GM18502 (cell line): Measurements from ENCODE around the gene CCDC12.

Experiments
- ATAC-seq: cut with Tn5 transposase; IDR thresholded peaks from one replicate; pipeline ENCODE4 v1.9.1; 2021; ENCODE audit warnings: mild to moderate bottlenecking; ENCODE audit not compliant: unreplicated experiment, poor library complexity

Gene CCDC12

DNA sequence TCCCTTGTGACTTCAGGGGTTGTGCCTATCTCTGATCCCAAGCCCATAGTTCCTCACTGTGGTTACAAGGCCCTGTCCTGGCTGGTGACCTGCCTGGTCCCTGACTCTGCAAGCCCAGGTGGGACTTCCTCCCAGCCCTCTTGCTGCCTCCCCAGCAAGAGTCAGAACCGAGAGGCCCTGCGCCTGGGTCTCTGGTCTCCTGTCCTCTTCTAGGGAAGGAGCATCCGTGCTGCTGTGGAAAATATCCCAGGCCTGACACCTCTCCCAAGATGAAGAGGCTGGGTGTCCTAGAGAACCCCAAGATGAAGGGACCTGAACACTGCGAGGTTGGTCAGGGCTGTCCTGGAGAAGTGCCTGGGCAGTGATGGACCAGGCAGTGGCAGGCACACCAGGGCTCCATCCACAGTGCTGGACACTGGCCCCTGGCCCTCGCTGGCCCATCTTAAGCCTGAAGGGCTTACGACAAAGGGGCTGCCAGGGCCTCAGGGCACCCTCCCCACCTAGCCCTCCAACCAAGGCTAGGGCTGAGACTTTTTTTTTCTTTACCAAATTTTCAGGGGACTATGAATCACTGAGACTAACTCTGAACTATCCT is 66.3 kb downstream of the CCDC12 start:
- ATAC-seq = no peak

- no peak for ATAC-seq
Measured at GRCh38 chr3:46909535-46910161, 66.9 kb downstream of the CCDC12 start.

- no peak for ATAC-seq
Measured at GRCh38 chr3:46908986-46909534, 67.5 kb downstream of the CCDC12 start.

GRCh38 chr3:46908294-46908985 is 68.1 kb downstream of the CCDC12 start:
- no peak for ATAC-seq

DNA sequence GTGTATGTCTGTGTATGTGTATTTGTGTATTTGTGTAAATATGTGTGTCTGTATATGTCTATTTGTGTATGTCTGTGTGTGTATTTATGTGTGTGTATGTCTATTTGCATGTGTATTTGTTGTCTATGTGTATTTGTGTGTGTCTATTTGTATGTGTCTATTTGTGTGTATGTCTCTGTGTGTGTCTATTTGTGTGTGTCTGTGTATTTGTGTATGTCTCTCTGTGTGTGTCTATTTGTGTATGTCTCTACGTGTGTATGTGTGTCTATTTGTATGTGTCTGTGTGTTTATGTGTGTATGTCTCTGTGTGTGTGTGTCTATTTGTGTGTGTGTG is 68.6 kb downstream of the CCDC12 start:
- ATAC-seq = no peak

DNA sequence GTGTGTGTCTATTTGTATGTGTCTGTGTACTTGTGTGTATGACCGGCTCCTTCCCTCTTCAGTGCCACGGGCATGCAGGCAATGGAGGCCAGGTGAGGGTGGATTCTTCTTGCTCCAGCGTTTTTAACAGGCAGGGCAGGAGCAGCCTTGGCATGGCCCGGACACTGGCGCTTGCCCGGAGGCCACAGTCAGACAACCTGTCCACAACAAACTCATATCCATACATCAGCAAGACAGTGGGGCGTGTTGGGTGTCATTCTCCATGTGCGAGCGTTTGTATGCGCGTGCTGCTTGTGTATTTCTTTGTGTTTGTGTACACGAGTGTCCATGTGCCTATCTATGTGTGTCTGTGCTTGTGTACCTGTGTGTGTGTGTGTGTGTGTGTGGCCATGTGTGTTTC is 69.3 kb downstream of the CCDC12 start:
- no peak for ATAC-seq

- ATAC-seq = no peak
Measured at GRCh38 chr3:46906471-46907058, 70.0 kb downstream of the CCDC12 start.

GRCh38 chr3:46905661-46906451 is 70.7 kb downstream of the CCDC12 start:
- ATAC-seq = no peak

DNA sequence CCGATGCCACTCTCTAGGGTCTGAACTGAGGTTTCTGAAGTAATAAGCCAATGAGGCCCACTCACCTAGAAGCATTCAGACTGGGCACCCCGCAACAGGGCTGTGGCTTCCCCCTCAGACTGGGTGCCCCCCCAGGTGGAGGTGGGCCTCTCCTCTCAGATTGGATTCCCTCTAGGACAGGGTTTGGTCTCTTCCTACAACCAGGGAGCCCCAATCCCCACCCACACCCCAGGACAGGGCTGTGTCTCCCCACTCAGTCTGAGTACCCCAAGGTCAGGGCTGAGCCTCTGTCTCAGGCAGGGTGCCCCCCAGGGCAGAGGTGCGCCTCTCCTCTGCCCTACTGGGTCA is 71.4 kb downstream of the CCDC12 start:
- no peak for ATAC-seq

DNA sequence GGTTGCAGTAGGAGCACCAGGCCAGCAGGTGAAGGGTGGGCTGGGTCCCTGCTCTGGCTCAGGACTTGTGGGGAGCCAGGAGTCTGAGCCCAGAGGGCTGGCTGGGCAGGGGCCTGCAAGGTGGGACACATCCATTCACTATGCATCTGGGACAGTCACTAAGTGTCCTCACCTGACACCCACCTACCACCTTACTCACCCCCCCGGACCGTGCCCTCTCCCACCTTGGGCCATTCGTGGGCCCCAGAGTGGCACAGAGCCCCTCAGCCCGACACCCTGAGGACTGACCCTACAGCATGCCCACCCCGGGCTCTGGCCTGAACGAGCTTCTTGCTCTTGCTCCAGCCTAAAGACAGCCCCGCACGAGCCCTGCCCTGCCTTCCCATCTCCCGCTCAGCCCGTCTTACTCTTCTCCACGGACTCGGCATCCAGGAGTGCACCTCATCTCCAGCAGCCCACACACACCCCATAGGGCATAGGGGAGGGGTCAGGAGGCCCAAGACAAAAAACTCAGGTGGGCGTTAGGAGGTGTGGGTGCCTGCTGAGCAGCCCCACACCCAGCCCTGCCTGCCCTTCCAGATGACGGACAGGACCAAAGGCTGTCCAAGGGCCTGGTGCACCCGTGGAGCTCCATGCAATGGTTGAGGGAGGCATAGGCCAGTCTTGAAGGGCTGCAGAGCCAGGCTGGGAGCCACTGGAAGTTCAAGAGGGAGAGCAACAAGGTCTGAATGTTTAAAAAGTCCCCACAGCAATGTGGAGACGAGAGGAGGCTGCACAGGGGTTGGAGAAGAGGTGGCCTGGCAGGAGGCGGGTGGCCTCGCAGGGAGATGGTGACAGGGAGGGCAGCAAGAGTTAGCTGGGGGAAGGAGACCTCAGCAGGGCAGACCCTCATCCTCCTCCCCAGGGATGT is 72.0 kb downstream of the CCDC12 start:
- no peak for ATAC-seq

GRCh38 chr3:46903341-46904302 is 72.9 kb downstream of the CCDC12 start:
- no peak for ATAC-seq

GRCh38 chr3:46902188-46902631 is 74.3 kb downstream of the CCDC12 start:
- no peak for ATAC-seq

DNA sequence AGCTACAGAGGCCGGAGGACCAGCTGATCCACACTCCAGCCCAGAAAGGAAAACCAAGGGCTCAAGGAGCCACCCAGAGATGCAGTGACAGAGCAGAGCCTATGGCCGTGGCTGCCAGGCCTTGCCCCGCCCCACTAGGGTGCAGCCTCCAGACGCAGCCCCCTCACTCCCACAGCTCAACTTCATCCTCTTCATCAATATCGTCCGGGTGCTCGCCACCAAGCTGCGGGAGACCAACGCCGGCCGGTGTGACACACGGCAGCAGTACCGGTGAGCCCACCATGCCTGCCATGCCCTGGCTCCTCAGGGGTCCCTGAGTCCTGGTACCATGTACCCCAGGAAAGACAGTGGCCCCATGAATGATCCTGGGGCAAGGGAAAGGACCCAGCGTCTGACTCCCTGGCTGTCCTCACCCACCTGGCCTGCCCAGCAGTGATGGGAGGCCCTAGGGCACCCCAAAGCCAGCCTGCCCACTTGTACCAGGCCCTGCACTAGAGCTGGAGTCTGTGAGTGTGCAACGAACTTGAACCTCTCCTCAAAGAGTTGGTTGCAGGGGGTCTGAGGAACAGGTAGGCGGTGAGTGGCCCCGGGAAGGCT is 74.9 kb downstream of the CCDC12 start:
- no peak for ATAC-seq

- no peak for ATAC-seq
Measured at GRCh38 chr3:46901061-46901460, 75.5 kb downstream of the CCDC12 start.

GRCh38 chr3:46900356-46900755 is 76.2 kb downstream of the CCDC12 start:
- ATAC-seq = no peak

GRCh38 chr3:46900007-46900292 is 76.6 kb downstream of the CCDC12 start:
- ATAC-seq = no peak

DNA sequence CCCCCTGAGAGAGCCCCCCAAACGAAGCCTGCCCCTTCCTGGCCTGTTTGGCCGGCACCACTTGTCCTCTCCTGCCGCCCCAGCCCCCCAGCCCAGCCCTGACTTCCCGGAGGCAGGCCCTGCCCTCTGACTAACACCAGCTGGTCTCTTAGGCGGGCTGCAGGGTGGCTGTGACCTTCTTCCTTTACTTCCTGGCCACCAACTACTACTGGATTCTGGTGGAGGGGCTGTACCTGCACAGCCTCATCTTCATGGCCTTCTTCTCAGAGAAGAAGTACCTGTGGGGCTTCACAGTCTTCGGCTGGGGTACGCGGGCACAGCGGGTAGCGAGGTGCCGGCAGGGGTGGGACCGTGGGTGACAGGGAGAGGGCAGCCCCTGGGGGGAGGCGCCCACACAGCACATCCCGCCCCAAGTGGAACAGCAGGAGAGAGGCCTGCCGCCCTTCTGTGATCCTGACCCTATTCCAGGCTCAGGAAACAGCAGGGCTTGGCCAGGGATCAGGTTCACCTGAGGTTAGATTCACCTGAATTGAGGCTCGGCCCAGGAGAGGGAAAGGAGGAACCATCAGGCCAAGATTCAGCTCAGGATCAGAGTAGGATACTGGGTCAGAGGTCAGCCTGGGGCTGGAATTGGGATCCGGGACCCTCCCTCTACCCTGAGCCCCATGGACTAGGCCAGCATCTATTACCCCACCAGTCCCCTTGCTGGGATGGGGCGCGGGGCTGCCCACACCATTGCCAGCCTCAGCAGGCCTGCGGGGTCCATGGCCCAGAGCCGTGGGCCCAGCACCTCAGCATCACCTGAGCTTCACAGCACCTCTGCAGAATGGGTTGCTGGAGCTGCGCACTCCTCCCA is 77.2 kb downstream of the CCDC12 start:
- no peak for ATAC-seq
